Activated naive CD8-positive, alpha-beta T cell treated with anti-CD3 and anti-CD28 coated beads, Interleukin-2, amount 10 ng/mL, durations not matched to agents 7 days and 5 days (primary cell): Measurements from ENCODE around the gene SEC22B. TPM values are rescaled to one million over a fixed set of nuclear protein-coding genes. Genes with fewer than 3 reads are reported as not detected.
"Not testable (repeated sequence)": the region's sequence is repeated elsewhere in the genome, so short reads cannot be mapped to it uniquely, and the experiment has no call there.

Experiments
- ATAC-seq: fragments of 150-1000 bp; cut with Tn5 transposase; one replicate; pipeline ENCODE4 v1.10.0; 2021; ENCODE audit warnings: low read depth, moderate library complexity
- POLR2A ChIA-PET: fragments of 350-600 bp; sonication (Branson Sonifier 250); formaldehyde crosslinking; loops from one replicate; lab custom pipeline; 2021; ENCODE audit warnings: antibody characterized with exemption; lab: Charles Lee
- DNase-seq: peaks from one replicate; pipeline ENCODE4 v3.0.0; 2021
- H3K27ac Mint-ChIP-seq: one replicate; pipeline ENCODE4 v1.8.0; 2022; ENCODE audit warnings: mild to moderate bottlenecking, mixed read lengths
- H3K27me3 Mint-ChIP-seq: one replicate; pipeline ENCODE4 v1.8.0; 2022; ENCODE audit warnings: mild to moderate bottlenecking, moderate library complexity, mixed read lengths
- H3K36me3 Mint-ChIP-seq: one replicate; pipeline ENCODE4 v1.8.0; 2021; ENCODE audit warnings: mild to moderate bottlenecking, mixed read lengths
- H3K4me1 Mint-ChIP-seq: one replicate; pipeline ENCODE4 v1.8.0; 2021; ENCODE audit warnings: mixed read lengths
- H3K4me3 Mint-ChIP-seq: one replicate; pipeline ENCODE4 v1.8.0; 2022; ENCODE audit warnings: mild to moderate bottlenecking, moderate library complexity, mixed read lengths
- H3K9me3 Mint-ChIP-seq: one replicate; pipeline ENCODE4 v1.8.0; 2021; ENCODE audit warnings: mixed read lengths
- total RNA-seq, 2 experiments: library from RNA; stranded (reverse); gene quantifications; one replicate each; pipeline ENCODE4 v1.2.3, GENCODE V29; 2021

Gene SEC22B
- total RNA-seq, 2 experiments from 2014 or later = 29.4 to 32.0 TPM

- ATAC-seq, POLR2A ChIA-PET, H3K4me3 Mint-ChIP-seq, DNase-seq, H3K27ac Mint-ChIP-seq, H3K27me3 Mint-ChIP-seq, H3K9me3 Mint-ChIP-seq, H3K36me3 Mint-ChIP-seq: not testable (repeated sequence)
- H3K4me1 Mint-ChIP-seq = peaks cover 15% of the 10 kb centered on the region
Observed at GRCh38 chr1:120140656-120141265, 35.6 kb downstream of the SEC22B start.

- H3K36me3 Mint-ChIP-seq, POLR2A ChIA-PET, DNase-seq, H3K9me3 Mint-ChIP-seq, ATAC-seq, H3K4me3 Mint-ChIP-seq, H3K4me1 Mint-ChIP-seq, H3K27ac Mint-ChIP-seq, H3K27me3 Mint-ChIP-seq: not testable (repeated sequence)
Observed at GRCh38 chr1:120136086-120136485, 40.2 kb downstream of the SEC22B start.

- H3K27ac Mint-ChIP-seq, H3K4me3 Mint-ChIP-seq, POLR2A ChIA-PET, H3K27me3 Mint-ChIP-seq, DNase-seq, ATAC-seq, H3K36me3 Mint-ChIP-seq, H3K9me3 Mint-ChIP-seq: not testable (repeated sequence)
- peaks cover 12% of the 10 kb centered on the region for H3K4me1 Mint-ChIP-seq
Observed at GRCh38 chr1:120133928-120134325, 42.4 kb downstream of the SEC22B start.

- DNase-seq (no peak), ATAC-seq (peak; percentile 19)
- no peak overlapping the region for H3K27ac Mint-ChIP-seq
- POLR2A ChIA-PET = no interaction called here
- H3K36me3 Mint-ChIP-seq = no peaks in the 10 kb centered on the region
- H3K4me3 Mint-ChIP-seq = no peak overlapping the region
- H3K9me3 Mint-ChIP-seq = no peaks in the 10 kb centered on the region
- H3K27me3 Mint-ChIP-seq = no peaks in the 10 kb centered on the region
- H3K4me1 Mint-ChIP-seq = peaks cover 13% of the 10 kb centered on the region
Observed at GRCh38 chr1:120133228-120133927, 42.9 kb downstream of the SEC22B start.

GRCh38 chr1:120132406-120132763, 43.9 kb downstream of the SEC22B start:
- H3K4me3 Mint-ChIP-seq, DNase-seq, POLR2A ChIA-PET, H3K27me3 Mint-ChIP-seq, H3K36me3 Mint-ChIP-seq, H3K9me3 Mint-ChIP-seq, ATAC-seq: not testable (repeated sequence)
- Mint-ChIP-seq H3K4me1 (peaks cover 13% of the 10 kb centered on the region), H3K27ac (peak overlapping the region; percentile 54)

GRCh38 chr1:120131611-120132405, 44.5 kb downstream of the SEC22B start:
- DNase-seq, H3K36me3 Mint-ChIP-seq: not testable (repeated sequence)

GRCh38 chr1:120127921-120128320, 48.4 kb downstream of the SEC22B start:
- H3K27me3 Mint-ChIP-seq, H3K4me3 Mint-ChIP-seq, DNase-seq, H3K36me3 Mint-ChIP-seq, POLR2A ChIA-PET, ATAC-seq, H3K9me3 Mint-ChIP-seq, H3K27ac Mint-ChIP-seq: not testable (repeated sequence)
- H3K4me1 Mint-ChIP-seq = peaks cover 17% of the 10 kb centered on the region

More at GRCh38 chr1:120131611-120132405, 44.5 kb downstream of the SEC22B start:
- H3K9me3 Mint-ChIP-seq, H3K4me3 Mint-ChIP-seq, POLR2A ChIA-PET, H3K27me3 Mint-ChIP-seq: not testable (repeated sequence)
- ATAC-seq = peak; percentile 72
- Mint-ChIP-seq H3K27ac (peak overlapping the region; percentile 54), H3K4me1 (peaks cover 13% of the 10 kb centered on the region)

- DNase-seq, H3K36me3 Mint-ChIP-seq, H3K27me3 Mint-ChIP-seq, ATAC-seq, H3K9me3 Mint-ChIP-seq, H3K4me3 Mint-ChIP-seq, H3K27ac Mint-ChIP-seq, POLR2A ChIA-PET: not testable (repeated sequence)
- peaks cover 18% of the 10 kb centered on the region for H3K4me1 Mint-ChIP-seq
Observed at GRCh38 chr1:120126216-120126615, 50.1 kb downstream of the SEC22B start.

GRCh38 chr1:120124628-120125027, 51.7 kb downstream of the SEC22B start:
- not testable (repeated sequence) for H3K4me3 Mint-ChIP-seq, ATAC-seq

GRCh38 chr1:120123813-120124510, 52.4 kb downstream of the SEC22B start:
- peak; percentile 53 for ATAC-seq

More at GRCh38 chr1:120124628-120125027, 51.7 kb downstream of the SEC22B start:
- H3K36me3 Mint-ChIP-seq, H3K27me3 Mint-ChIP-seq, H3K27ac Mint-ChIP-seq, DNase-seq, POLR2A ChIA-PET, H3K9me3 Mint-ChIP-seq: not testable (repeated sequence)
- peaks cover 19% of the 10 kb centered on the region for H3K4me1 Mint-ChIP-seq

GRCh38 chr1:120122262-120122893, 53.9 kb downstream of the SEC22B start:
- peak; percentile 87 for ATAC-seq
- Mint-ChIP-seq H3K27ac (peak overlapping the region; percentile 76), H3K4me3 (peak overlapping the region; percentile 67)

More at GRCh38 chr1:120123813-120124510, 52.4 kb downstream of the SEC22B start:
- H3K36me3 Mint-ChIP-seq, H3K4me3 Mint-ChIP-seq, DNase-seq, H3K27ac Mint-ChIP-seq, POLR2A ChIA-PET, H3K27me3 Mint-ChIP-seq, H3K9me3 Mint-ChIP-seq: not testable (repeated sequence)
- peaks cover 14% of the 10 kb centered on the region for H3K4me1 Mint-ChIP-seq

GRCh38 chr1:120121830-120122229, 54.5 kb downstream of the SEC22B start:
- H3K36me3 Mint-ChIP-seq, H3K9me3 Mint-ChIP-seq, H3K27me3 Mint-ChIP-seq, POLR2A ChIA-PET, H3K4me3 Mint-ChIP-seq, ATAC-seq, DNase-seq: not testable (repeated sequence)
- Mint-ChIP-seq H3K27ac (peak overlapping the region; percentile 21), H3K4me1 (peaks cover 16% of the 10 kb centered on the region)

More at GRCh38 chr1:120122262-120122893, 53.9 kb downstream of the SEC22B start:
- H3K27me3 Mint-ChIP-seq, H3K9me3 Mint-ChIP-seq, DNase-seq, POLR2A ChIA-PET, H3K36me3 Mint-ChIP-seq: not testable (repeated sequence)
- H3K4me1 Mint-ChIP-seq = peaks cover 16% of the 10 kb centered on the region

- H3K4me3 Mint-ChIP-seq, ATAC-seq, POLR2A ChIA-PET, H3K36me3 Mint-ChIP-seq, DNase-seq, H3K9me3 Mint-ChIP-seq, H3K27ac Mint-ChIP-seq, H3K27me3 Mint-ChIP-seq: not testable (repeated sequence)
- peaks cover 17% of the 10 kb centered on the region for H3K4me1 Mint-ChIP-seq
Observed at GRCh38 chr1:120120525-120120924, 55.8 kb downstream of the SEC22B start.
